HG03432 (cell line): ENCODE data around the gene EXOC8.

Experiments
- ATAC-seq: cut with Tn5 transposase; IDR thresholded peaks from one replicate; pipeline ENCODE4 v1.9.1; 2021; ENCODE audit warnings: mild to moderate bottlenecking, moderate library complexity; ENCODE audit not compliant: unreplicated experiment

EXOC8 gene, protein sequence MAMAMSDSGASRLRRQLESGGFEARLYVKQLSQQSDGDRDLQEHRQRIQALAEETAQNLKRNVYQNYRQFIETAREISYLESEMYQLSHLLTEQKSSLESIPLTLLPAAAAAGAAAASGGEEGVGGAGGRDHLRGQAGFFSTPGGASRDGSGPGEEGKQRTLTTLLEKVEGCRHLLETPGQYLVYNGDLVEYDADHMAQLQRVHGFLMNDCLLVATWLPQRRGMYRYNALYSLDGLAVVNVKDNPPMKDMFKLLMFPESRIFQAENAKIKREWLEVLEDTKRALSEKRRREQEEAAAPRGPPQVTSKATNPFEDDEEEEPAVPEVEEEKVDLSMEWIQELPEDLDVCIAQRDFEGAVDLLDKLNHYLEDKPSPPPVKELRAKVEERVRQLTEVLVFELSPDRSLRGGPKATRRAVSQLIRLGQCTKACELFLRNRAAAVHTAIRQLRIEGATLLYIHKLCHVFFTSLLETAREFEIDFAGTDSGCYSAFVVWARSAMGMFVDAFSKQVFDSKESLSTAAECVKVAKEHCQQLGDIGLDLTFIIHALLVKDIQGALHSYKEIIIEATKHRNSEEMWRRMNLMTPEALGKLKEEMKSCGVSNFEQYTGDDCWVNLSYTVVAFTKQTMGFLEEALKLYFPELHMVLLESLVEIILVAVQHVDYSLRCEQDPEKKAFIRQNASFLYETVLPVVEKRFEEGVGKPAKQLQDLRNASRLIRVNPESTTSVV

DNA sequence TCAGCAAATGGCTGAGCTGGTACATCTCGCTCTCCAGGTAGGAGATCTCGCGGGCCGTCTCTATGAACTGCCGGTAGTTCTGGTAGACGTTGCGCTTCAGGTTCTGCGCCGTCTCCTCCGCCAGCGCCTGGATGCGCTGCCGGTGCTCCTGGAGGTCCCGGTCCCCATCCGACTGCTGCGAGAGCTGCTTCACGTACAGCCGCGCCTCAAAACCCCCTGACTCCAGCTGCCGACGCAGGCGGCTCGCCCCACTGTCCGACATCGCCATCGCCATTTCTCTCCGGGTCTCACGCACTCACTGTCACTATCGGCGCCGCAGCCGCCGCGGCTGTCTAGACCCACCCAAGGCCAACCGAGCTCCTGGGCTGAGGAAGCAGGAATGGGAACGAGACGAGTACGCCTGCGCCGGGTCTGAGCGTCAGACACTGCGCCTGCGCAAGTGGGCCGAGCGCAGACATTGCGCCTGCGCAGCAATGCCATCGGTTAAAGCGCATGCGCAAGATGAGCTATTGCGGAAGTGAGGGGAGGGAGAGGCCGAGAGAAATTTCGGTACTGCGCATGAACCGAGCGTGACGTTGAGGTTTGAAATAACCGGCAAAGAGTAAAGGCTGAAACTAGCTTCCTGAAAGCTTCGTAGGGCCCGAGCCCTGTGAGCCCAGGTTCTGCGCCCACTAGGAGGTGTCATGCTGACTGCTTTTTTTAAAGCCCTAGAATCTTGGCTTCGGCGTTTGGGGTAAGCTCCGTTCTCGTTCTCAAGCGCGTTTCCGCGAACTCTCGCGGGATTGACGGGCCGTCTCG lies at the start of gene EXOC8:
Gene EXOC8, minus strand, starts transcription at position 381 of the 798 bp plus-strand sequence. Its CDS starts 107 bp downstream, at position 274.
- ATAC-seq = peak; percentile 75

DNA sequence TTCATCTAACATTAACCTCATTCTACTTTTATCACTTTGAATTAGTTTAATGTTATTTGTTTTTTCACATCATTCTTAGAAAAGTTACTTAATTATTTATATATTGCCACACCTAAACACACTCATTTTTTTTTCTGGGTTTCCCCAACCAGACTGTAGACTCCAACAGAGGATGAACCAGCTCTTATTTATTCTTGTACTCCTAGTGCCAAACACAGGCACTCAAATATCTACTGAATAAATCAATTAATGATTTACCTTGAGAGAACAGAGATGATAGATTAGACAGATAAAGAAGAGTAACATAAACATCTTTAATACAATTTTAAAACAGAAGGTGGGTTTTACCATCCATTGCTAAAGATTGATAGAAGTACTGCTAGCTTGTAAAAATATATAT lies 48.8 kb upstream of the EXOC8 start:
- ATAC-seq = no peak

DNA sequence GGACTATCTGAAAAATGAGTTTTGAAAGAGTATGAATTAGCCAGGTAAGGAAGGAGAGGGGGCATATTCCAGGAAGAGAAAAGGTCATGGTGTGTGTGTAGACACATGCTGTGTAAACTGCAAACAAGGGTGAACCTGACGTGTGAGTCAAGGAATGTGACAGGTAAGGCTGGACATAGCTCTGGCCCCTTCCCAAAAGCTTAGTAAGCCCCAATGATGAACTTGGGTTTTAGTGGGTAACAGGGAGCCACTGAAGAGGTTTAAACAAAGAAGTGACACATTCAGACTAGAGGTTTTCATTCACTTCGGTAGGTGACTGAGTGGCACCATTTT lies 47.7 kb upstream of the EXOC8 start:
- no peak for ATAC-seq

DNA sequence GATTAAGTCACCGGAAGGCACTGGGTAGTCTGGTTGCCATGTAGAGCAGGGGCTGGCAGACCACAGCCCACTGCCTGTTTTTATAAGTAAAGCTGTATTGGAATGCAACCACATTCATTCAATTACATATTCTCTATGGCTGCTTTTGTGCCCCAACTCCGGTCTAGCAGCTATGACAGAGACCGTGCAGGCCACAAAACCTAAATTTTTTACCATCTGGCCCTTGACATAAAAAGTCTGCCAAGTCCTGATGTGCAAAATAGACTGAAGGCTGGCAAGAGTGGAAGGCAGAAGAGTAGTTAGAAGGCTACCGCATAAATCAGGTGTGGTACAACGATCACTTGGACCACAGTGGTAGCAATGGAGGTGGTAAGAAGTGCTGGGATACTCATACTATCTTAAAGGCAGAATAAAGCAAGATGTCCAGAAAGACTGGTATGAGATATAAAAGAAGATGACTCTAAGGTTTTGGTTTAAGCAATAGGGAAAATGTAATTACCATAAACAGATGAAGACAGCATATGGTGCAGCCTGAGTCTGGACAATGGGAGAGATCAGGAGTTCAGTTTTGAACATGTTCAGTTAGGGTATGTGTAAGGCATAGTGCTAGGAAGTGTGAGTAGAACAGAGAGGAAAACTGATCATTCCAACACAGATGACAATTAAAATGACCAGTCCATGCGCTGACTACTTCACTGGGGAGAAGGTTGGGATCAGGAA lies 47.2 kb upstream of the EXOC8 start:
- no peak for ATAC-seq

DNA sequence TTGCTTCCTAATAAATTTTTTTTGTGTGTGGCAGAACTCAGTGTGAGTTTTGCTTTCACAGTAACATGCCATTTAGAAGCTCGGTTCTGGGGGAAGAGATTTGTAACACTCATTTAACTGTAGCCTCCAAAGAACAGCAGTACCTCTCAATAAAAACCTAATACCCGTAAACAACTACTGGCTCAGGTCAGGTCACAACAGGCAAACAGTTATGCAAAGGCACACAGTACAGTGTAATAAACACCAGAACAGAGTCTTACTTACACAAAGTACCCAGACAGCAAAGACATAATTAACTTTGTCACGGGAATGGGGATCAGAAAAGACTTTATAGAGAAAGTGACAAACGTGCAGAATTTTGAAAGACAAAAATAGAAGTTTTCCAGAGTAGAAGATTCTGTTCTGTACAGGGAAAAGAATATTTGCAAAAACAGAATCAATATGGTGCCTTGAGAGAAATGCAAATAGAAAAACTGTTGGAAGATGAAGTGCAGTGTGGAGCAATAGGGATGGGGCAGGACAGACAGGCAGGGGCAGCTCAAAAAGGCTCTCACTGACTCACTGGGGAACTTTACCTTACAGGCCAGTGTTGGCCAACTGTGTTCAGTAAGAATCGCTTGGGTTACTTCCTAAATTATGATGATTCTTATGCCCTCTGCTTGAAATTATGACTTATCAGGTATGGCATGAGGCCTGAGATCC lies 45.7 kb upstream of the EXOC8 start:
- ATAC-seq = no peak

DNA sequence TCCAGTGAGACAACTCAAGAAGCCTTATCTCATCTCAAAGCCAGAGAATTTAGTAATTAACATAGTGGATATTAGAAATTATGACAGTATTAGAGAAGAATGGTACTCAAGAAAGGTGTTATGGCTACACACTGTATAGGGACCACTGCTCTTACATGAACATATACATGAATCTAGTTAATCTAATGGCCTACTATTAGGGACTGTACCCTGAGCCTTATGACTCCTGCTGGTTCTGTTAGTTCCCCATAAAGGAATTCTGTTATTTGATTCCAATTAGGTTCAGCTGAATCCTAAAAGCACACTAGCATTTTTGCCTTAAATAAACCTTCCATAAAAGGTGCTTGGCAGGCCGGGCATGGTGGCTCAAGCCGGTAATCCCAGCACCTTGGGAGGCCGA lies 44.8 kb upstream of the EXOC8 start:
- ATAC-seq = no peak

DNA sequence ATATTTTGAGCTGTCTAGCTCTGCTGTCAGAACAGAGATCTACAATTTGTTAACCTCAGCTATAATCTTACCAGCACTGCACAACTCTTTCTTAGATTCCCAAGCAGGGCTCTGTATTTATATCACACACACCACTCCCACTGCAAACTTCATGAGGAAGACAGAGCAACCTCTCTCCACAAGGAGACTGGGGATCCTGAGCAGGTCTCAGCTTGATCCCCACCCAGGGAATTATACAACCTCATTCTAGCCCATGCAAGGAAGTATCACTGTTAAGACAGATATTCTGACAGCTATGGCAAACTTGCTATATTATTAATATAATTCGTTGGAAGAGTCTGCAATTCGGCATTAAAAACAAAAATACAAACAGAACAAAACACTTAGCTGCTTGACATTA lies 44.1 kb upstream of the EXOC8 start:
- ATAC-seq = no peak

DNA sequence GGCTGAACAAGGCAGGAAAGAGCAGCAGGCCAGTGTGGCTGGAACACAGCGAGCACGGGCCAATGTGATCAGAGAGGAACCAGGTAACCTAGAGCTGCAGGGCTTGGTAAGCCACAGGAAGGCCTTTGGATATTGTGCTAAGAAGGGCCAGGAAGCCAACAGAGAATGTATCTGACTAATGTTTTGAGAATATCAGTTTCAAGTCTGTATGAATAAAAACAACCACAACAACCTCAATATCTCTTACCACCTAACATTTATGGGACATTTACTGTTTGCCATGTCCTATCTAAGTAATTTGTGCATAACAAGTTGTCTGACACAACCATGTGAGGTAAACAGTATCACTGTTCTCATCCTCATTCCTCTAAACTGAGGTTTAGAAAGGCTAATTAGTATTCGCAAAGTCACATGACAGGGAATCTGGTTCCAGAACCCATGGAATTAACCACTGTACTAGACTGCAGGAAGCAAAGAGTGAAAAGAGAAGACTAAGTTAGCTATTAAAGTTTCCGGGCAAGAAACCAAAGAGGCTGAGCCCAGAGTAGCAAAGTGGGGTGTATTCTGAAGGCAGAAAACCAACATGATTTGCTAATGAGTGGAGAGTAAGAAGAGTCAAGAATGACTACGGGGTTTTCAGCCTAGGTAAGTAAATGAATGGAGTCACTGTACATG lies 39.4 kb upstream of the EXOC8 start:
- ATAC-seq = peak; percentile 75

DNA sequence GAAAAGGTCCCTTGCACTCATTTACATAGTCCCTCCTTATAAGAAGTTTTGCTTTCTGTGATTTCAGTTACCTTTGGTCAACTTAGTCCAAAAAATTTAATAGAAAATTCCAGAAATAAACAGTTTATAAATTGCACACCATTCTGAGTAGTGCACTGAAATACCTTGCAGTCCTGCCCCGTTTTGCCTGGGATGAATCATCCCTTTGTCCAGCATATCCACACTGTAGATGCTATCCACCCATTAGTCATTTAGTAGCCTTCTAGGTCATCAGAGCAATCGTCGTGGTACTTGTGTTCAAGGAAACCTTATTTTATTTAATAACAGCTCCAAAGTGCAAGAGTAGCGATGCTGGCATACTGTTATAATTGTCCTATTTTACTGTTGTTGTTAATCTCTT lies 38.4 kb upstream of the EXOC8 start:
- ATAC-seq = no peak

DNA sequence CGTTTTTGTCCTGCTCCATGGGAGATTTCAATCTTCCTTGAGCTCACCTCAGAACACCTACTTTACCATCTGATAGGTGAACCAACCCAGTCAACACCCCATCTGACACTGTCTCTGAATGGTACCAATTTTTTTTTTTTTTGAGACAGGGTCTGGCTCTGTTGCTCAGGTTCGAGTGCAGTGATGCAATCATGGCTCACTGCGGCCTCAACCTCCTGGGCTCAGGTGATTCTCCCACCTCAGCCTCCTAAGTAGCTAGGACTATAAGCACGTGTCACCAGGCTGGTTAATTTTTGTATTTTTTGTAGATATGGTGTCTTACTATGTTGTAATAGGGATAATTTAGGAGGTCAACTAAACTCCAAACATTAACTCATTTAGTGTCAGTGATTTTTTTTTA lies 36.7 kb upstream of the EXOC8 start:
- no peak for ATAC-seq

DNA sequence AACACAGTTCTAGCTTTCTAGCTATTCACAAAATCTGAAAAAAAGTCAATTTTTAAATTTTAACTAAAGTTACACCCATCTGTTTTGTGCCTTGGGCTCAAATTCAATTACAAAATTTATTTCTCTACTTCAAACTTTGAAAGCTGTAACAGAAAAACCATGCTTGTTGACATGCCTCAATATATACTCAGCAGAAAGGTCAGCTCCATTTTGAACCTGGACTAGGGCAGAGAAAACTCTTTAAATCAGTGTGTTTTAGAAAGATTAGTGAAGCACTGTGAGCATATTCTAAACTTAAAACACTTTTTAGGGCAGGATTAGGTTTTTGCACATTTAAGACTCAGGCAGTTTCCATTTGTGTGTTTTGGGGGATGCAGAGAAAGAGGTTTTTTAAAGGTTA lies 34.8 kb upstream of the EXOC8 start:
- ATAC-seq = no peak

DNA sequence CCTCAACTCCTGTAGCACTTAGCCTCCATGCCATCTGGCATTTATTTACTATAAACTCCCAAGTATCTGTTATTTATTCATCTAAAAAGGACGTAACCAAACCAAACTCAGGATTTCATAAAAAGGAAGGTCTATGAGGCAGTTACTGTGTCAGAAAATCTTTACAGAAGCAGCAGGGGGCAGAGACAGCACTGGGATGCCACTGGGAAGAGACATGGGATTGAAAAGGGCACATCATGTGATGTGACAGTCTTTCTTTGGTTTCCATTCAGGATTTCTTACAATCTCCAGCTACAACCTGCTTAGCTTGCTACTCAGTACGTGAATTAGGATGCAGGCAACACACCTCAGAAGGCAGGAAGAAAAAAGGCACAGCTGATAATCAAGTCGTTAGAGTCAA lies 31.6 kb upstream of the EXOC8 start:
- no peak for ATAC-seq

DNA sequence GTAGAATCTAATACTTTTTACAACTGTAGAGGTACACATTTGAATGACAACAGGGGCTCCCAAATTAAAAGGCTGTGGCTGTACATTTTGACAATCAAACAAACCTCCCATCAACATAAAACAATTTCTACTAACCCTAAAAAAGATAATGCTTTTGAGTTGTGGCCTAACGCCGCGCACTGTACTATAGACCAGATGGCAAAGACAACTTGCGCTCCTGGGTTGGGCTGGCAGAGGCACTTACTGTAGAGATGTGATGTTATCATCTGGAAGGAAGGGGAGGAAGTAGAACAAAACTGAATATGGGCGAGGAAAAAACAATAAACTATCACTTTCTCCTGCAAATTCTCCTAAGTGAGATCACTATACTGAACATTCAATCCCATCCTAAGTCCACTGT lies 26.5 kb upstream of the EXOC8 start:
- no peak for ATAC-seq

DNA sequence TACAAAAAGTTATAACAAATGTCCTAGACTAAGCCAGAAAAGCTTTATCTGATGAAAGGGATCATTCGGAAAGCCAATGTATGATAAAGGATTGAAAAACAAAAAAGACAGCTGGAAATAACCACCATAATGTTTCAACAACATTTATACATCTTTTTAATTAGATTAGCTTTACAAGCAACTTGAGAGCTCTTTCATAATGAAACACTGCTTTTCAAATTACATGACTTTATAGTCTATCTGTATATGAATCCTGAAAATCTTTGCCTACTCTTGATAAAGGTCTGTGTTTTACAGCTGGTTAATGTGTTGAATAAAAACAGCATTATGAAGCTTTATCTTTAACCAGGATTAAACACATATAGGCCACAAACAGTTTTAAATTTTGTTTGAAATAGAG lies 26.0 kb upstream of the EXOC8 start:
- no peak for ATAC-seq

DNA sequence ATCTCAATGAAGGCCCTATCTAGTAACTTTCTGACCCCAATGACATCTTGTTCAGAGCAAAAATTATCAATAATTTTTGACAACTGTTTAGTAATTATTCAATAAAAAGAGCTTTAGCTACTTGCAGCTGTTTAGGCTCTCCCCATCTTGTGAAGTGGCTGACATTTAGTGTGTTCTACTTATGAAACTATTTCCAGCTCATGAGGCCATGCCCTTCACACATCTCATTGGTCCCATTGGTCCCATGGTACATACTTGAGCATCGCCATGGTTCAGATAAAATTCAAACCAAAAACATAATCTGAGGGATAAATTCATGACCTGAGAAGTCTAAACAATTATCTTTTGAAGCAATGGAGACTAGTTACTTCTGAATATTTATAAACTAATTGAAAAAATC lies 24.7 kb upstream of the EXOC8 start:
- ATAC-seq = no peak

DNA sequence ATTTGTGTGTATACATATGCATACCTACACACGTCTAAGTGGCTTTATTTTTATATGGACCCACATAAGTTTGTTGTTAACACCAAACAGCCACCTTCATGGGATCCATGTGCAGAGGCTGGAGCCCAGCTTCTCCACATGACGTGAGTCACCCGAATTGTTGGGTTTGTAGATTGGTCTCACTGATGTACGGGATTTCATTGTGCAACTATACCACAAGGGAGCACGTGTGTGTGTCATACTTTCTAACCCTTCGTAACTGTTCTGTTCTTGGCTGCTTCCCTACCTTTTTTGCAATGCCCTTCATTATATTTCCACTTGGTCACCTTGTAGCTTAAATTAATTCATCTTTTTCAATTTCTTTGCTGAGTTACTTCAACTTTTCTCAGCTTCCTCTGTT lies 21.5 kb upstream of the EXOC8 start:
- no peak for ATAC-seq

DNA sequence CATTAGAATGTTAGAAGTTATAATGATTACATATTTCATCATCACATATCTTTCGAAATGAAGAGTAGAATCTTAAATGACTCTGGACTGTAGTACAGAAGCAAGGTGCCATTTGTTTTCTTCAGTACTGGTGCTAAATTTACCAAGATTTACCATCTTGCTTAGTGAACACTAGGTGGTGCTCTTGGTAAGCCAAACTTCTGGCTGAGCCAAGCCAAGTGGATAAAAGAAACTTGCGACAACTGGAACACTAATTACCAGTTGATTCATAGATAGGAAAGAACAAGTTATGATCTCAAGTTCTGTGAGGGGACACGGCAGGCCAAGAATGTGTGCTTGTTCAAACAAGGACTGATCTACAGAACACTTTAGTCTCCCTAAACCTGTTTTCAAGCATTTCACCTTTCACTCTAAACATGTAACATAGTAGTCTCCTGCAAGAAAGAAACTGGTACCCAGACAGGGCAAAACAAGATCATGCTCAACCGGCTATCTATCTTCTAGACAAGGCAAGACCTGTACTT lies 20.2 kb upstream of the EXOC8 start:
- ATAC-seq = peak; percentile 90

DNA sequence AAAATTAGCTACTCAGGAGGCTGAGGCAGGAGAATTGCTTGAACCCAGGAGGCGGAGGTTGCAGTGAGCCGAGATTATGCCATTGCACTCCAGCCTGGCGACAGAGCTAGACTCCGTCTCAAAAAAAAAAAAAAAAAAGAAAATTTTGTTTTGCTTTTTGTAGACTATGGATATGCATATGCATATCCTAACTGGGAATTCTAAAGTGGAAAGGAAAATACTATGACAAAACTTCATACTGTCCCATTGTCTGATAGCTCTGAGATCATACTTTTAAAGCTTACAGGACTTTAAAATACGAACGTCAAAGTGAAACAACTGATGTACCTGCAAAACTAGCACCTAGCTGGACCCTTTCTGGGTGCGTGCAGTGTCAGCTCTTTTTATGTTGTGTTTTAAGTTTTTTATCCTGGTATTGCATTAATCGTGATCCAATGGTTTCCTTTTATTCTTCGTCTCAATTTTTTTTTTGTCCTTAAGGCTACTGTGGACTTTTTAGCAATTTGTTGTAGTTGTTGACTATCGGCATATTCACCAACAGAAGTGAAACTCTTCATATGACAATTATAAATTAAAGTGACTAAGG lies 19.6 kb upstream of the EXOC8 start:
- ATAC-seq = peak; percentile 10

DNA sequence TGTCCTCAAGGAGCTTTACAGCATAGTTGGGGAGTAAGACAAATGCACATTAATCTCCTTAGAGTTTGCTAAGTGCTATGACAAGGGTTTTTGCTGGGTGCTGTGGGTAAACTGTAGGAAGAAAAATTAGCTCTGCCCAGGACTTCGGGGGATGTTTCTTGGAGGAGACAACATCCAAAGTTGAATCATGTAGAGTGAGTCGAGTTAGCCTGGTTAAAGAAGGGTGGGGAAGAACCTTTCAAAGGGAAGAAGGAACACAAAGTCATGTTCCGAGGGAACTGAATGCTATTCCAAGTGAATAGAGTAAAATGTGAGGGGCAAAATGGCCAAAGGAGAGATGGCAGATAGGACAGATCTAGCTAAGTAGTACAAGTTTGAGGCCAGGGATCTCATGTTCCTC lies 17.5 kb upstream of the EXOC8 start:
- no peak for ATAC-seq
